HepG2 (cell line): ENCODE results near the gene CYP27A1. TPM values are rescaled to one million over a fixed set of nuclear protein-coding genes. Genes with fewer than 3 reads are reported as not detected.

Experiments
- BCL3 ChIP-seq: sonication (generic); formaldehyde crosslinking; IDR thresholded peaks from 2 replicates; pipeline ENCODE4 v1.5.1; 2020; ENCODE audit warnings: mild to moderate bottlenecking, missing genetic modification reagents, moderate library complexity
- CEBPZ ChIP-seq: IDR thresholded peaks from 2 replicates; pipeline ENCODE4 v1.6.1; 2012; ENCODE audit warnings: low read length, improper control_type of control experiment
- ELK4 ChIP-seq: sonication (generic); formaldehyde crosslinking; IDR thresholded peaks from 2 replicates; pipeline ENCODE4 v1.9.0; 2021; ENCODE audit warnings: missing genetic modification reagents, borderline replicate concordance
- GABPB1 ChIP-seq: IDR thresholded peaks from 2 replicates; pipeline ENCODE4 v1.6.1; 2016; ENCODE audit warnings: mild to moderate bottlenecking, missing genetic modification reagents, moderate library complexity, missing compliant biosample characterization
- HNRNPL ChIP-seq: fragments of 200-400 bp; formaldehyde crosslinking; IDR thresholded peaks from 2 replicates; pipeline ENCODE4 v1.6.1; 2017; ENCODE audit warnings: mild to moderate bottlenecking, low read depth, low read length
- THRA ChIP-seq: sonication (generic); formaldehyde crosslinking; IDR thresholded peaks from 2 replicates; pipeline ENCODE4 v1.4.0; 2020; ENCODE audit warnings: missing genetic modification reagents, borderline replicate concordance
- ZBTB25 ChIP-seq: IDR thresholded peaks from 2 replicates; pipeline ENCODE4 v1.6.1; 2018; ENCODE audit warnings: missing genetic modification reagents
- ZFP36 ChIP-seq: fragments of 150-350 bp; IDR thresholded peaks from 2 replicates; pipeline ENCODE4 v1.6.1; 2018; ENCODE audit warnings: borderline replicate concordance, low read length, low read depth; ENCODE audit not compliant: partially characterized antibody
- ZNF124 ChIP-seq: sonication (generic); formaldehyde crosslinking; IDR thresholded peaks from 2 replicates; pipeline ENCODE4 v1.4.0; 2020; ENCODE audit warnings: missing genetic modification reagents
- ZNF350 ChIP-seq: sonication (generic); formaldehyde crosslinking; IDR thresholded peaks from 2 replicates; pipeline ENCODE4 v1.4.0; 2020; ENCODE audit warnings: mild to moderate bottlenecking, low read depth, missing genetic modification reagents, borderline replicate concordance
- ZNF383 ChIP-seq: sonication (generic); formaldehyde crosslinking; IDR thresholded peaks from 2 replicates; pipeline ENCODE4 v1.4.0; 2020; ENCODE audit warnings: missing genetic modification reagents, mild to moderate bottlenecking, borderline replicate concordance
- ZNF496 ChIP-seq: sonication (generic); formaldehyde crosslinking; IDR thresholded peaks from 2 replicates; pipeline ENCODE4 v1.8.1; 2023; ENCODE audit warnings: mild to moderate bottlenecking, moderate library complexity, missing genetic modification reagents; ENCODE audit not compliant: insufficient replicate concordance
- ZNF687 ChIP-seq: sonication (generic); formaldehyde crosslinking; IDR thresholded peaks from 2 replicates; pipeline ENCODE4 v1.5.1; 2020; ENCODE audit warnings: mild to moderate bottlenecking, missing genetic modification reagents, moderate library complexity
- ZNF749 ChIP-seq: sonication (generic); formaldehyde crosslinking; IDR thresholded peaks from 2 replicates; pipeline ENCODE4 v1.8.0; 2022; ENCODE audit warnings: mild to moderate bottlenecking, missing genetic modification reagents, moderate library complexity, borderline replicate concordance
- polyA plus RNA-seq, 8 experiments: library from polyadenylated mRNA; depleted of rRNA in 3 of 8; stranded (reverse) in 7 of 8; unstranded in 1 of 8; fragments of >200 nt; fragmentation: Illumina TruSeq in 4 of 8; extraction: Trizol in 4 of 8; gene quantifications; 2 replicates each; pipeline versions ENCODE4 v1.2.1 to v1.2.3, GENCODE V29; 2011 to 2016; ENCODE audit warnings: low read depth in 4 of 8, missing spikeins in 1 of 8, mixed read lengths in 1 of 8; ENCODE audit not compliant: insufficient read depth in 1 of 8
- total RNA-seq, 5 experiments: library from RNA; depleted of rRNA; stranded (reverse); fragments of >200 nt; fragmentation: Illumina TruSeq; extraction: Trizol; gene quantifications; 2 replicates each; pipeline ENCODE4 v1.2.3, GENCODE V29; 2016; ENCODE audit warnings: low read depth in 1 of 5

The CYP27A1 gene
- total and polyA plus RNA-seq, 2 of the 13 experiments (the other 11 are each of a cell fraction or from before 2014, with no cell fraction given) = 157 to 266 TPM

- TF ChIP-seq ZBTB25 (CRISPR knock-in tag) = no peak; the same call in 1 of the 2 replicates
- TF ChIP-seq ZNF749 (CRISPR knock-in tag) = peak; percentile 55; the same call in 1 of the 2 replicates
- peak; percentile 81; the same call in 1 of the 2 replicates for TF ChIP-seq HNRNPL
- TF ChIP-seq ZNF687 = peak; percentile 99
- no peak for TF ChIP-seq CEBPZ
- peak; percentile 92 for TF ChIP-seq ZNF350 (CRISPR knock-in tag)
- peak; percentile 93 for TF ChIP-seq BCL3 (CRISPR knock-in tag)
- 0 out of 2 replicates have a peak, but pooled peaks have one; percentile 40 for TF ChIP-seq ELK4 (CRISPR knock-in tag)
- TF ChIP-seq ZFP36 = no peak
- peak; percentile 100 for TF ChIP-seq ZNF383 (CRISPR knock-in tag)
- peak; percentile 81 for TF ChIP-seq GABPB1
- peak; percentile 83 for TF ChIP-seq ZNF124
- TF ChIP-seq ZNF496 = no peak
- TF ChIP-seq THRA (CRISPR knock-in tag) = peak; percentile 56; the same call in 1 of the 2 replicates
Observed at GRCh38 chr2:218781691-218782527, at the start of gene CYP27A1 (continued).
